Measurements from ENCODE around the gene GCNT2.

DNA sequence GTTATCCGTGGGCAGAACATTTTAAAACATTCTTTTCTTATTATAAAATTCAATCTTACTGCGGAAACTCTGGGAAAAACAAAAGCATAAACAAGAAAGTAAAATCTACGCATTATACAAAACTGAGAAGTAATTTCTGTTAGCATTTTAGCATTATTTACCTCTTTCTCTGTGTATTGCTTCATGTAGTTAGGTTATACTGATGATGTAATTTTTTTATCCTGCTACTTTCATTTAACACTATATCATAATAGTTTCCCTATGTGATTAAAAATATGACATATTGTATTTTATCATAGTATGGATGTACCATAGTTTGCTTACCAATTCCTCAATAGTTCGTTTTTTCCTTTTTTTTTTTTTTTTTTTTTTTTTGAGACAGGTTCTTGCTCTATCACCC, 4.2 kb upstream of the GCNT2 start:
- TF ChIP-seq, protein P1, sequence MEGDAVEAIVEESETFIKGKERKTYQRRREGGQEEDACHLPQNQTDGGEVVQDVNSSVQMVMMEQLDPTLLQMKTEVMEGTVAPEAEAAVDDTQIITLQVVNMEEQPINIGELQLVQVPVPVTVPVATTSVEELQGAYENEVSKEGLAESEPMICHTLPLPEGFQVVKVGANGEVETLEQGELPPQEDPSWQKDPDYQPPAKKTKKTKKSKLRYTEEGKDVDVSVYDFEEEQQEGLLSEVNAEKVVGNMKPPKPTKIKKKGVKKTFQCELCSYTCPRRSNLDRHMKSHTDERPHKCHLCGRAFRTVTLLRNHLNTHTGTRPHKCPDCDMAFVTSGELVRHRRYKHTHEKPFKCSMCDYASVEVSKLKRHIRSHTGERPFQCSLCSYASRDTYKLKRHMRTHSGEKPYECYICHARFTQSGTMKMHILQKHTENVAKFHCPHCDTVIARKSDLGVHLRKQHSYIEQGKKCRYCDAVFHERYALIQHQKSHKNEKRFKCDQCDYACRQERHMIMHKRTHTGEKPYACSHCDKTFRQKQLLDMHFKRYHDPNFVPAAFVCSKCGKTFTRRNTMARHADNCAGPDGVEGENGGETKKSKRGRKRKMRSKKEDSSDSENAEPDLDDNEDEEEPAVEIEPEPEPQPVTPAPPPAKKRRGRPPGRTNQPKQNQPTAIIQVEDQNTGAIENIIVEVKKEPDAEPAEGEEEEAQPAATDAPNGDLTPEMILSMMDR (IDR thresholded peaks at IDR 0.05 in 8 of 11, conservative IDR thresholded peaks at IDR 0.05 in 3 of 11) = no peak
- TF ChIP-seq POLR2A (IDR thresholded peaks at IDR 0.05) (no peak), POLR2AphosphoS5 (IDR thresholded peaks at IDR 0.05) (no peak)

Measured in spleen (tissue), 7 donors.